Measurements from ENCODE around the gene OR14K1.
"Not testable (repeated sequence)": the region's sequence is repeated elsewhere in the genome, so short reads cannot be mapped to it uniquely, and the experiment has no call there.

Gene OR14K1, protein sequence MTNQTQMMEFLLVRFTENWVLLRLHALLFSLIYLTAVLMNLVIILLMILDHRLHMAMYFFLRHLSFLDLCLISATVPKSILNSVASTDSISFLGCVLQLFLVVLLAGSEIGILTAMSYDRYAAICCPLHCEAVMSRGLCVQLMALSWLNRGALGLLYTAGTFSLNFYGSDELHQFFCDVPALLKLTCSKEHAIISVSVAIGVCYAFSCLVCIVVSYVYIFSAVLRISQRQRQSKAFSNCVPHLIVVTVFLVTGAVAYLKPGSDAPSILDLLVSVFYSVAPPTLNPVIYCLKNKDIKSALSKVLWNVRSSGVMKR

DNA sequence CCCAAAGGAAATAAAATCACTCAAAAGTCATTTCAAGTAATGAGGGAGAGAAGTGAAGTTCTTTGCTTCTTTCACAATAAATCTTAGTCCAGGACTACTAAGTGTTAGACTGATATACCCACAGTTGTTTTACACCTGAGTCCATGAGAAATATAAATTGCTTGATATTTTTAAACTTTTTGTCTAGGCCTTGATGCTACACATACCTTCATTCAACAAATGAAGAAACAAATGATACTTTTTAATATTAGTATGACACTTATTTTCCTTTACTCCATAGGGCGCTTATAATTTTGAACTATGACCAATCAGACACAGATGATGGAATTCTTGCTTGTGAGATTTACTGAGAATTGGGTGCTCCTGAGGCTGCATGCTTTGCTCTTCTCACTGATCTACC is at the start of gene OR14K1:
TSS of gene OR14K1 (plus strand) at position 301 of the 400 bp plus-strand sequence. CDS start at position 301, 0 bp downstream.
- no peak for ATAC-seq

DNA sequence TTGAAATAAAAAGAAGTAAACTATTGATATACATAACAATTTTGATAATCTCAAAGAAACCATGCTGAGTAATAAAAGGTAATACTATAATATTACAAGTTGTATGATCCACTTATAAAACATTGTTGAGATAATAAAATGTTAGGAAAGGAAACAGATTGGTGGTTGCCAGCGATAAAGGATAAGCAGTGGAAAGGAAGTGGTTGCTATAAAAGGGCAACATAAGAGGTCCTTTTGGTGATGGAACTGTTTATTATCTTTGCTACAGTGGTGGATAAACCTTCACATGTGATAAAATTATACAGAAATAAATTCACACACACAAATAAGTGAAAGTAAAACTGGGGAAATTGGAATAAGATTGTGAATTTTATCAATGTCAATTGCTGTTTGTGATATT is 37.1 kb upstream of the OR14K1 start:
- no peak for ATAC-seq
- no peak for DNase-seq

More for the DNA sequence above, at the start of gene OR14K1:
- no peak for DNase-seq

DNA sequence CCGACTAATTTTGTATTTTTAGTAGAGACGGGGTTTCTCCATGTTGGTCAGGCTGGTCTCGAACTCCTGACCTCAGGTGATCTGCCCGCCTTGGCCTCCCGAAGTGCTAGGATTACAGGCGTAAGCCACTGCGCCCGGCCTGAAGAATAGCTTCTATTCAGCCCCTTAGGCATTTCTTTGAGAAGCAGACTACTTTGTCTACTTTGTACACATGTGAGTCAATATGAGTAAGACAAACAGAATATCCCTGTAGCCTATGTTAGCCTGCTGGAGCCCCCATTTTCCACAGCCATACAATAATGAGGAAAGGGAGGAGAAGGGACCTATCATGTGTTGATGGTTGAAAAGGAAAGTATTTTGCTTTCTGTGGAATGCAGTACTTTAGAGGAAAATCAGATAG is 27.7 kb upstream of the OR14K1 start:
- not testable (repeated sequence) for ATAC-seq, DNase-seq

DNA sequence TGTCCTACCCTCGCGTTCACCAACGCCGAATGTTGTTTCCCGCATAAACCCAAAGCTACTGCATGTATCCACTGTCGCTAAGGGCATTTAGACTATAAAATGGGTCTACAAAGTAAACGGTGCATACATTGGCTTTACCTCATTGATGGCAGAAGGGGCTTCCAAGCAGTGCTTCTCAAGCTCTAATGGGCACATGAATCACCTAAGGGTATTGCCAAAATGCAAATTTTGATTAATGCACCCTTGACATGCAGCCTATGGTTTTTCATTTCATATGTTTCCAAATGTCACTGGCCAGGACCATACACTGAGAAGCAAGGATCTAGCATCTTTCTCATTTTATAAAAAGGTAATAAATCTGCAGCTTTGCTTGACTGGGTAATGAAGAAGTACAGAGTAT is 24.7 kb upstream of the OR14K1 start:
- no peak for DNase-seq
- ATAC-seq, result no peak

DNA sequence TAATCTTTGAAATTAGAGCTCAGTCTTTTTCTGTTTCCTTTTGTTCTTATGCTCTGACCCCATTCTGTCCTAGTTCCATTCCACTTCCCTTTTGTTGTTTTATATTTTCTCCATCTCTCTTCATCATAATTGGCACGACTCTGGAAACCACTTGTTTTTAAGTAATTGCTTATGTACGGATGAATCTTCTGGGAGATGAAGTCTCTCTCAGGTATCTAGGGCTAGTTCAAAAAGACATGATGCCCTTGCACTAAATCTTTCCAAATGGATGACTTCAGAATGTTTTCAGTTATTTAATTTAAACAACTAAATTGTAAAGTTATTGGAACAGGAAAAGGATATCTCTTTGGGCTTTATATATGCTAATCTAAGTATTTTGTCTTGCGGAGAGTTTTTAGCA is 21.9 kb upstream of the OR14K1 start, which contains the start of gene OR6F1:
TSS of gene OR6F1 (minus strand) at position 101 of the 400 bp plus-strand sequence. CDS start 3,891 bp downstream, outside the sequence.
- DNase-seq (no peak), ATAC-seq (no peak)

DNA sequence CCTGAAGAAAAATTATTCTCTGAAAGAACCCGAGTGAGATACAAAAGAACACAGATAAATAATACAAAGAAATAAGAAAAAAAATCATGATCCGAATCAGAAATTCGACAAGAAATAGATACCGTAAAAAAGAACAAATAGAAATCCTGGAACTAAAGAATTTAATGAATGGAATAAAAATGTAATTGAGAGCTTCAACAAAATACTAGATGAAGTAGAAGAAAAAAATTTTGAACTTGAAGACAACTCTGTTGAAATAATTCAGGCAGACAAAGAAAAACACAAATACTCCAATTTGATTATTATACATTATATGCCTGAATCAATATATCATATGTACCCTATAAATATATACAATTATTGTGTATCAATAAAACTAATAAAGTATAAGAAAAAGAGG is 17.2 kb upstream of the OR14K1 start:
- no peak for ATAC-seq

DNA sequence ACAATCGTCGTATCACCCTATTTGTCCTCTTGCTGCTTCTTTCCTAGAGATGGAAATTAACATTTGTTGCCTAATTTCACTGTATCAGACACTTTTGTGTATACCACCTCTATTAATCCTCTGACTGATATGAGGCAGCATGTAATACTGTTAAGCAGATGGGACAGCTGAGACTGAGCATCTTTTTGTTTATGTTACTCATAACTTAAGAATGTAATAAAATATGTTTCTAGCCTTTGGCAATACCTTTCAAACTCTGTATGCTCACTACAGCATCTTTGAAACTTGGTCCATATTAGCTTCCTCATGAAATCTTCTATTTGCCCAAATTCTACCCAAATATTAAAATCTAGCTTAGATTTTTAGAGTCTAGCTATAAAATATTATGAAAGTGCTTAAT is 2.3 kb downstream of the OR14K1 start:
- DNase-seq (no peak), ATAC-seq (no peak)

More for the DNA sequence above, 17.2 kb upstream of the OR14K1 start:
- no peak for DNase-seq

DNA sequence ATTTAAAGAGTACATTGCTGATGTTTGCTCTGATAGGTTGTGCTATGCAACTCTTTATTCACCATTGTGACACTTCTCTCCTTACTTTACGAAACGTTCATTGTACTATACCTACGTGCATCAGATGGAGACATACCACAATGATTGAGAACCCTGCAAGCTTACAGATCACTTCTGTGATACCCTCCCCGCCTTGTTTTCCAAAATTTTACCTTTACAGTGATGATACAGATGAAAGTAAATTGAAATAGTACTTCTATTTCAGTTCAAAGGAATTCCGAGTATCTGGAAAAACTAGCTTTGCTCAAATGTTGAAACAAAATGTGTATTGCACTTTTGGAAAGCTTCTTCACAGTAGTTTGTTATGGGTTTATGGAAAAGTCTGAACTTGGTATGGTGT is 3.3 kb downstream of the OR14K1 start:
- no peak for DNase-seq
- no peak for ATAC-seq

DNA sequence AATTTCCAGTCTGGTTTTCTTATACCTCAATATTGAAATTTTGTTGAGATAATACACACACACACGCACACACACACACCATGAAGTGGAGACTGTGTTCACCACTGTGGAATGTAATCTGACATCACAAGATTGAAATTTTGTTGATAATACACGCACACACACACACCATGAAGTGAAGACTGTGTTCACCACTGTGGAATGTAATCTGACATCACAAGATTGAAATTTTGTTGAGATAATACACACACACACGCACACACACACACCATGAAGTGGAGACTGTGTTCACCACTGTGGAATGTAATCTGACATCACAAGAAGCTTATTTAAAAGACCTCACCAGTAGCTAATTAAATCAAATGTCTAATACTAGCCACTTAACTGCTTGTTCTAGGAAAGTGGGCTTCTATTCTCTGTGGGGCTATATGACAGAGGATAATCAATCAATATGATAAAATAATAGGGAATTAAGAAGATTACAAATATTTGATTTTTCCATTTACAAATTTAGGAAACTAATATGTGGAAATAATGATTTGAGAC is 3.9 kb downstream of the OR14K1 start:
- DNase-seq, ATAC-seq: not testable (repeated sequence)

DNA sequence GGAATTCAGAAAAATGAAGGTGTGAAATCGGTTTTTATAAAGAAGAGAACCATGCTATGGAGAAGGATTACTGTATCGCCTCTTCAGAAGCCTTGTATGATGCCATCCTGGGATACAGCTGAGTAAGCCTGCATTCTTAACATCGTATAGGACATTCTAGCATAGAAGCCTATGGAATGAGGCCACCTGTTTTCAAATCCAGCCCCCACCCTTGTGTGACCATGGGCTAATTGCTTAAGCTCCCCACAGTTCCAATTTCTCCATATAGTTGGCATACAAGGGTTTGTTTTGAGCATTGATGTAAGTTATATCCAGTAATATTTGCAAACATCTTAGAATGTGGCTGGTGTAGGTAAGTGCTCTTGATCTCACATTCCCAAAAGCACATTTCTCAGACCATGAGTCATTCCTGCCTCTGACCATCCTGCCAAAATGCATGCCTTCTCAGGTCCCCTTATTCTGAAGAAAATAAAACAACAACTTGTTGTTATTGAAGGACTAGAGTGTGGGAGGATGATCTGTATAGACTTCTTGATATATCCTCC is 8.0 kb downstream of the OR14K1 start:
- DNase-seq (no peak), ATAC-seq (no peak)

DNA sequence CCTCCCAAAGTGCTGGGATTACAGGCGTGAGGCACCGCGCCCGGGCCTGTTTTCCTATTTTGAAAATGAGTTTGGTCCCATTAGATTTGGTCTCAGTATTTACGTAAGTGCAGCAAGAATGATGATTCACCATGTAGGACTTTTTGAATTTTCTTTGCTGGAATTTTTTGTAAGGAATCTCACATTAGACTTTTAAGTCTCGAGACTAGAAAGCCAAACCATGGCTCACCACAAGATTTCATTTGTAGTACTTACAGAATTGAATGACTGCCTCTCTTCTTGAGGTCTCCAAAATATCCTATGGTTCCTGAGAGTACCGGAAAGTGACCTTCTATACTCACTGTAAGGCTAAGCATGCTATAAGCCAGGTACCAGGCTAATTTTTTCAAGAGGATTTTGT is 9.2 kb downstream of the OR14K1 start:
- DNase-seq (no peak), ATAC-seq (no peak)

DNA sequence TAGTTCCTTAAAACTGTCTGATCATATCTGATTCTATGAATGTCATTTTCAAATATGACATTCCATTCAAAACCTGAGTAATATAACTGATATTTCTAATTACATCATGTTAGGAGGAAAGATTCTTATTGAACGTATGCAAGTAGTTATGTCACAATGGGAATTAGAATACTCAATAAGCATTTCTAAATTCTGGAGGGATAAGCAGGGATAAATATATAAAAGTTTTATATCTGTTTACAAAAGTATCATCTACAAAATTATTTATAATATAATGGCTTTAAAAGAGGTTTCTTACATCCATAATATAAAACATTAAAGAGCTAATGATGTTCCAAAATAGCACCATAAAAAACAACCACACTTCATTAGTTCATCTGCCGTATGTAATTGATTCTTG is 9.6 kb downstream of the OR14K1 start, which contains the start of gene OR14A2:
TSS of gene OR14A2 (minus strand) at position 101 of the 400 bp plus-strand sequence.
- no peak for ATAC-seq
- no peak for DNase-seq

DNA sequence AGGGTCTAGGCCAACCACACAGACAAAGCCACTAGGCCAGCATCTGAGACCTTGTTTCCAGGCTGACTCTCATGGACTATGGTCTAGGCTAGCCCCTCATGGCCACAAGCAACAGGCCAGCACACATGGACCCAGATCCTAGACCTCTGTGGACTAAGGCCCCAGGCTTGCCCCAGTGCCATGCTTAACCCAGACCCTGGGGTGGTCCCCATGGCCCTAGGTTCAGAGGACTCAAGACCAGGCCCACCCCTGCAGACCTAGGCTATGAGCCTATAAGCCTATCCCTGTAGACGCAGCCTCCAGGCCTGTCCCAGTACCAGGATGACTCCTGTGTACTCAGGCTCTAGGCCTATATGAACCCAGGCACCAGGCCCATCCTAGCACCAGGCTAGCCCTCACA is 11.5 kb downstream of the OR14K1 start:
- ATAC-seq (no peak), DNase-seq (no peak)

DNA sequence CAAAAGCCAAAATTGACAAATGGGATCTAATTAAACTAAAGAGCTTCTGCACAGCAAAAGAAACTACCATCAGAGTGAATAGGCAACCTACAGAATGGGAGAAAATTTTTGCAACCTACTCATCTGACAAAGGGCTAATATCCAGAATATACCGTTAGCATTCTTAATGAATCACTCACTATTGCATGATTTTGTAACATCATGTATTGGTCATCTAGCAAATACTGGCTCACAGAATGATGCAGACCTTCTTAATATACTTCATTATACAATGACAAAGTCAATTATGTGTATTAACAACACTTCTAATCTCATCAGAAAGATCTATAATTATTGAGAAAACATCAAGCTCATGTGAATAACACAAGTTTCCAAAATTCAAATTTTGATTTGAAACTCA is 15.9 kb downstream of the OR14K1 start:
- not testable (repeated sequence) for ATAC-seq, DNase-seq

DNA sequence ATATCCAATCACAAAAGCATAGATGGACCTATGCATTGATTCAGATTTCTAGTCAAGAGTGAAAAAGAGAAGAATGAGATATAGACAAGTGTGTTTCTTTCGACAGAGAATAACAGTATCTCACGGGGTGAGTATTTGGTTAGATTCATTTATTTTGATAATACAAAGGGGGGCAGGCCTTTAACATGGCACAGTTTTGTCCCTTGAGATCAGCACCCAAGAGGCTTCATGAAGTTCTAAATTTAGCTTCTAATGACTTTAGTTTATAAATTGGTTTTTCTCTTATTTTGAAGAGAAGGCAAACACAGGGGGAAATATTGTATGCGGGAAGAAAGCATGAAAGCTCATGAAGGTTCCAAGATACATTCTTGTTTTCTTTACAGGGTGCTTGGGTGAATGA is 22.0 kb downstream of the OR14K1 start, which contains the start of gene OR1C1:
TSS of gene OR1C1 (minus strand) at position 101 of the 400 bp plus-strand sequence. CDS start 2,150 bp downstream, outside the sequence.
- no peak for DNase-seq
- no peak for ATAC-seq

DNA sequence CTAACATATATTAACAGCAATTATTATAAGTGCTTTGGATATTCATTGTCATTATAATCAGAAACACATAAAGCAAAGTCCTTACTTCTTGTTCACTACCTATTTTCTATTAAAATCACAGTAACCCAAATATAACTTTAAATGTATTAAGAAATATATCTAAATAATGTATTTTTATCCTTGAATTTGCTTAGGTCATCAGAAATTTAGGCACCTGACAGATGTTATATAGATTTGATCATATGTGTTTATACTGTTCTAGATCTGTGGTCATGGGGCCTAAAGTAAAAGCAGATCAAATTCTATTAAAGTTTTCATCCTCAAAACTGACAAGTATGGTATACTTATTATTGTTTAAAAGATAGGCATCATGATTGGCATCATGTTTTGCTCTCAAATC is 31.2 kb downstream of the OR14K1 start:
- DNase-seq, result no peak
- no peak for ATAC-seq
